K562 (cell line): ENCODE results near the gene CREB3L1. TPM values are rescaled to one million over a fixed set of nuclear protein-coding genes. Genes with fewer than 3 reads are reported as not detected.

Experiments
- CBX5 ChIP-seq: IDR thresholded peaks from 2 replicates; pipeline ENCODE4 v1.6.1; 2014; ENCODE audit warnings: low read depth, borderline replicate concordance
- COPS2 ChIP-seq: fragments of 450-650 bp; conservative IDR thresholded peaks from 2 replicates; pipeline ENCODE4 v1.6.1; 2016; ENCODE audit warnings: mild to moderate bottlenecking, moderate library complexity
- HCFC1 ChIP-seq: IDR thresholded peaks from 2 replicates; pipeline ENCODE4 v1.6.1; 2012; ENCODE audit warnings: low read depth, low read length, improper control_type of control experiment
- KAT8 ChIP-seq: fragments of 450-650 bp; IDR thresholded peaks from 2 replicates; pipeline ENCODE4 v1.6.1; 2016; ENCODE audit warnings: low read depth, mild to moderate bottlenecking
- PTBP1 ChIP-seq: fragments of 200-400 bp; formaldehyde crosslinking; IDR thresholded peaks from 2 replicates; pipeline ENCODE4 v1.6.1; 2017; ENCODE audit warnings: low read depth, low read length
- SP1 ChIP-seq: sonication (generic); formaldehyde crosslinking; IDR thresholded peaks from 2 replicates; pipeline ENCODE4 v1.8.1; 2022; ENCODE audit warnings: mild to moderate bottlenecking, missing genetic modification reagents
- U2AF2 ChIP-seq: fragments of 200-400 bp; formaldehyde crosslinking; optimal IDR thresholded peaks from 2 replicates; pipeline ENCODE3; 2017; ENCODE audit warnings: low read depth, mild to moderate bottlenecking, low read length
- XRCC3 ChIP-seq: fragments of 450-650 bp; IDR thresholded peaks from 2 replicates; pipeline ENCODE4 v1.6.1; 2017; ENCODE audit warnings: mild to moderate bottlenecking, moderate library complexity
- ZFX ChIP-seq: sonication (generic); formaldehyde crosslinking; IDR thresholded peaks from 2 replicates; pipeline ENCODE4 v1.8.0; 2022; ENCODE audit warnings: mild to moderate bottlenecking, missing genetic modification reagents, moderate library complexity
- ZNF224 ChIP-seq: sonication (generic); formaldehyde crosslinking; IDR thresholded peaks from 2 replicates; pipeline ENCODE4 v1.8.0; 2022; ENCODE audit warnings: mild to moderate bottlenecking, missing genetic modification reagents
- ZNF23 ChIP-seq: fragments of 250-450 bp; sonication (Bioruptor Pico); IDR thresholded peaks from 2 replicates; pipeline ENCODE4 v1.4.0; 2020; ENCODE audit warnings: mild to moderate bottlenecking
- ZNF253 ChIP-seq: fragments of 250-450 bp; sonication (Bioruptor Pico); conservative IDR thresholded peaks from 2 replicates; pipeline ENCODE4 v1.6.1; 2021; ENCODE audit warnings: mild to moderate bottlenecking
- ZNF274 ChIP-seq: IDR thresholded peaks from 2 replicates; pipeline ENCODE4 v1.6.1; 2011; ENCODE audit warnings: low read depth, mild to moderate bottlenecking, low read length, moderate library complexity, borderline replicate concordance
- ZNF75A ChIP-seq: fragments of 450-650 bp; formaldehyde crosslinking; IDR thresholded peaks from 2 replicates; pipeline ENCODE4 v1.4.0; 2020; ENCODE audit warnings: mild to moderate bottlenecking
- ZNF76 ChIP-seq: fragments of 250-450 bp; sonication (Bioruptor Pico); IDR thresholded peaks from 2 replicates; pipeline ENCODE4 v1.4.0; 2020; ENCODE audit warnings: mild to moderate bottlenecking, moderate library complexity, borderline replicate concordance
- polyA plus RNA-seq, 8 experiments: library from polyadenylated mRNA; depleted of rRNA in 4 of 8; stranded (reverse) in 5 of 8; unstranded in 3 of 8; fragments of >200 nt; fragmentation: Nextera tagmentation in 2 of 8; fragmentation: Illumina TruSeq in 1 of 8; extraction: Ambion mirVana in 2 of 8; extraction: Trizol in 1 of 8; gene quantifications; 2 replicates each; pipeline versions ENCODE4 v1.2.1 to v1.2.3, GENCODE V29; 2011 to 2014; ENCODE audit warnings: inconsistent platforms in 1 of 8, missing spikeins in 1 of 8
- total RNA-seq, 7 experiments: library from RNA; depleted of rRNA in 6 of 7; stranded (reverse); fragments of >200 nt in 6 of 7; fragmentation: Illumina TruSeq in 2 of 7; extraction: Trizol in 2 of 7; gene quantifications; 2 replicates each; pipeline versions ENCODE4 v1.2.1 to v1.2.3, GENCODE V29; 2011 to 2021; ENCODE audit warnings: low replicate concordance in 1 of 7
- TF ChIP-seq, protein P1 (sequence below): fragments of 250-450 bp; sonication (Bioruptor Pico); IDR thresholded peaks from 2 replicates; pipeline ENCODE4 v1.8.0; 2021; ENCODE audit warnings: moderate library complexity, mild to moderate bottlenecking, inconsistent platforms
- TF ChIP-seq, protein P2 (sequence below): fragments of 200-800 bp; sonication (Bioruptor generic); IDR thresholded peaks from 2 replicates; pipeline ENCODE4 v1.6.1; 2016; ENCODE audit warnings: missing genetic modification characterization, missing compliant biosample characterization
- TF ChIP-seq, protein P3 (sequence below): fragments of 250-450 bp; sonication (Bioruptor Pico); IDR thresholded peaks from 2 replicates; pipeline ENCODE4 v1.5.0; 2021; ENCODE audit warnings: mild to moderate bottlenecking, borderline replicate concordance

The CREB3L1 gene
- total and polyA plus RNA-seq, 9 of the 15 experiments (the other 6 are each of a cell fraction or from before 2014, with no cell fraction given): 1.2 to 27.6 (median 3.7) TPM

DNA sequence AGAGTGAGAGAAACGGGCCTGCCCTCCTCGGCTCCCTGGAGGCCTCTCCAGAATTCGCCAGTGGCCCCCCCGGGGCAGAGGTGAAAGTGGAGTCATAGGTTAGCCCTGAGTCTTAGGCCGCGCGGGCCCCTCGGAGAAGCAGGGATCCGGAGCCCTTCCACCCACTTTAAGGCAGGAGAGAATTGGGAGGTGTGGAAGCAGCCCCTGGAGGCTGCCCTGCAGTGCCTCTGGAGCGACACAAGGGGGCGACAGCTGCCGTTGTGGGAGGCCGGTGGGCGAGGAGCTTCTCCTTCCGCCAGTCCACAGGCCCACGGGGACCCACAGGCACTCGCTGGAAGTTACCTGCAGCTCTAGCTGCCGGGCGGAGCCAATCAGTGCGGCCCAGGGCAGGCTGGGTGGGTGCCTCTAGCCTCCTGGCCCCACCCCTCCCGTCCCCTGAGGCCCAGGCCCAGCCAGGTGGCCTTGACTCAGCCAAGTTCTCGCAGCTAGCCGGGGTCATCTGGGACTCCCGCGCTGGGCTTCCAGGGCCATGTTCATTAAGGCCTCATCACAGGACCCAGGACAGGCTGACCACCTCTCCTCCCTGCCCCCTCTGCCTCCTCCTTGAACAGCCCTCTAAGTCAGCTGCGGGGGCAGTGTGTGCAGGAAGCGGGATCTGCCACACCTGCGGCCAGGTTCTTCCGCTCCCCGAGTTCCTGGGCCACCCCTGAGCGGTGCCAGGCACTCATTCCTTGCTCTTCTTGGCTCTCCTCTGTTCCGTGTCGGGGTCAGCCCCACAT lies 74.8 kb downstream of the CREB3L1 start (continued):
- TF ChIP-seq ZNF75A (no peak), ZFX (CRISPR knock-in tag) (peak; percentile 89), ZNF224 (CRISPR knock-in tag) (no peak), PTBP1 (no peak), KAT8 (no peak), ZNF274 (no peak), U2AF2 (no peak), CBX5 (no peak), COPS2 (no peak), HCFC1 (peak; percentile 62; the same call in 1 of the 2 replicates), ZNF76 (CRISPR knock-in tag) (no peak), XRCC3 (no peak), ZNF253 (CRISPR knock-in tag) (no peak), SP1 (CRISPR knock-in tag) (no peak), ZNF23 (CRISPR knock-in tag) (no peak)
- TF ChIP-seq, protein P1, sequence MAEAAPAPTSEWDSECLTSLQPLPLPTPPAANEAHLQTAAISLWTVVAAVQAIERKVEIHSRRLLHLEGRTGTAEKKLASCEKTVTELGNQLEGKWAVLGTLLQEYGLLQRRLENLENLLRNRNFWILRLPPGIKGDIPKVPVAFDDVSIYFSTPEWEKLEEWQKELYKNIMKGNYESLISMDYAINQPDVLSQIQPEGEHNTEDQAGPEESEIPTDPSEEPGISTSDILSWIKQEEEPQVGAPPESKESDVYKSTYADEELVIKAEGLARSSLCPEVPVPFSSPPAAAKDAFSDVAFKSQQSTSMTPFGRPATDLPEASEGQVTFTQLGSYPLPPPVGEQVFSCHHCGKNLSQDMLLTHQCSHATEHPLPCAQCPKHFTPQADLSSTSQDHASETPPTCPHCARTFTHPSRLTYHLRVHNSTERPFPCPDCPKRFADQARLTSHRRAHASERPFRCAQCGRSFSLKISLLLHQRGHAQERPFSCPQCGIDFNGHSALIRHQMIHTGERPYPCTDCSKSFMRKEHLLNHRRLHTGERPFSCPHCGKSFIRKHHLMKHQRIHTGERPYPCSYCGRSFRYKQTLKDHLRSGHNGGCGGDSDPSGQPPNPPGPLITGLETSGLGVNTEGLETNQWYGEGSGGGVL (CRISPR knock-in tag): no peak
- TF ChIP-seq, protein P2, sequence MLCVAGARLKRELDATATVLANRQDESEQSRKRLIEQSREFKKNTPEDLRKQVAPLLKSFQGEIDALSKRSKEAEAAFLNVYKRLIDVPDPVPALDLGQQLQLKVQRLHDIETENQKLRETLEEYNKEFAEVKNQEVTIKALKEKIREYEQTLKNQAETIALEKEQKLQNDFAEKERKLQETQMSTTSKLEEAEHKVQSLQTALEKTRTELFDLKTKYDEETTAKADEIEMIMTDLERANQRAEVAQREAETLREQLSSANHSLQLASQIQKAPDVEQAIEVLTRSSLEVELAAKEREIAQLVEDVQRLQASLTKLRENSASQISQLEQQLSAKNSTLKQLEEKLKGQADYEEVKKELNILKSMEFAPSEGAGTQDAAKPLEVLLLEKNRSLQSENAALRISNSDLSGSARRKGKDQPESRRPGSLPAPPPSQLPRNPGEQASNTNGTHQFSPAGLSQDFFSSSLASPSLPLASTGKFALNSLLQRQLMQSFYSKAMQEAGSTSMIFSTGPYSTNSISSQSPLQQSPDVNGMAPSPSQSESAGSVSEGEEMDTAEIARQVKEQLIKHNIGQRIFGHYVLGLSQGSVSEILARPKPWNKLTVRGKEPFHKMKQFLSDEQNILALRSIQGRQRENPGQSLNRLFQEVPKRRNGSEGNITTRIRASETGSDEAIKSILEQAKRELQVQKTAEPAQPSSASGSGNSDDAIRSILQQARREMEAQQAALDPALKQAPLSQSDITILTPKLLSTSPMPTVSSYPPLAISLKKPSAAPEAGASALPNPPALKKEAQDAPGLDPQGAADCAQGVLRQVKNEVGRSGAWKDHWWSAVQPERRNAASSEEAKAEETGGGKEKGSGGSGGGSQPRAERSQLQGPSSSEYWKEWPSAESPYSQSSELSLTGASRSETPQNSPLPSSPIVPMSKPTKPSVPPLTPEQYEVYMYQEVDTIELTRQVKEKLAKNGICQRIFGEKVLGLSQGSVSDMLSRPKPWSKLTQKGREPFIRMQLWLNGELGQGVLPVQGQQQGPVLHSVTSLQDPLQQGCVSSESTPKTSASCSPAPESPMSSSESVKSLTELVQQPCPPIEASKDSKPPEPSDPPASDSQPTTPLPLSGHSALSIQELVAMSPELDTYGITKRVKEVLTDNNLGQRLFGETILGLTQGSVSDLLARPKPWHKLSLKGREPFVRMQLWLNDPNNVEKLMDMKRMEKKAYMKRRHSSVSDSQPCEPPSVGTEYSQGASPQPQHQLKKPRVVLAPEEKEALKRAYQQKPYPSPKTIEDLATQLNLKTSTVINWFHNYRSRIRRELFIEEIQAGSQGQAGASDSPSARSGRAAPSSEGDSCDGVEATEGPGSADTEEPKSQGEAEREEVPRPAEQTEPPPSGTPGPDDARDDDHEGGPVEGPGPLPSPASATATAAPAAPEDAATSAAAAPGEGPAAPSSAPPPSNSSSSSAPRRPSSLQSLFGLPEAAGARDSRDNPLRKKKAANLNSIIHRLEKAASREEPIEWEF (CRISPR knock-in tag): no peak
- TF ChIP-seq, protein P3, sequence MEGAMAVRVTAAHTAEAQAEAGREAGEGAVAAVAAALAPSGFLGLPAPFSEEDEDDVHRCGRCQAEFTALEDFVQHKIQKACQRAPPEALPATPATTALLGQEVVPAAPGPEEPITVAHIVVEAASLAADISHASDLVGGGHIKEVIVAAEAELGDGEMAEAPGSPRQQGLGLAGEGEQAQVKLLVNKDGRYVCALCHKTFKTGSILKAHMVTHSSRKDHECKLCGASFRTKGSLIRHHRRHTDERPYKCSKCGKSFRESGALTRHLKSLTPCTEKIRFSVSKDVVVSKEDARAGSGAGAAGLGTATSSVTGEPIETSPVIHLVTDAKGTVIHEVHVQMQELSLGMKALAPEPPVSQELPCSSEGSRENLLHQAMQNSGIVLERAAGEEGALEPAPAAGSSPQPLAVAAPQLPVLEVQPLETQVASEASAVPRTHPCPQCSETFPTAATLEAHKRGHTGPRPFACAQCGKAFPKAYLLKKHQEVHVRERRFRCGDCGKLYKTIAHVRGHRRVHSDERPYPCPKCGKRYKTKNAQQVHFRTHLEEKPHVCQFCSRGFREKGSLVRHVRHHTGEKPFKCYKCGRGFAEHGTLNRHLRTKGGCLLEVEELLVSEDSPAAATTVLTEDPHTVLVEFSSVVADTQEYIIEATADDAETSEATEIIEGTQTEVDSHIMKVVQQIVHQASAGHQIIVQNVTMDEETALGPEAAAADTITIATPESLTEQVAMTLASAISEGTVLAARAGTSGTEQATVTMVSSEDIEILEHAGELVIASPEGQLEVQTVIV (CRISPR knock-in tag): no peak
